B cell (primary cell): ENCODE measurements around the gene PRPS1. TPM values are rescaled to one million over a fixed set of nuclear protein-coding genes. Genes with fewer than 3 reads are reported as not detected.

ENCODE experiments used
- ATAC-seq: fragments of 200-7000 bp; cut with Tn5 transposase; one replicate; pipeline ENCODE4 v1.10.0; 2021; ENCODE audit warnings: low read depth, mild to moderate bottlenecking, moderate number of reproducible peaks, moderate library complexity
- CTCF ChIA-PET: fragments of 350-600 bp; sonication (Branson Sonifier 250); formaldehyde crosslinking; loops from one replicate; lab custom pipeline; 2021; ENCODE audit warnings: antibody characterized with exemption, inconsistent platforms; lab: Charles Lee
- POLR2A ChIA-PET: fragments of 350-600 bp; sonication (Branson Sonifier 250); formaldehyde crosslinking; loops from one replicate; lab custom pipeline; 2021; ENCODE audit warnings: antibody characterized with exemption; lab: Charles Lee
- DNase-seq: peaks from one replicate; pipeline ENCODE4 v3.0.0; 2013
- H2AFZ ChIP-seq: 2 replicates; pipeline ENCODE4 v1.6.1; 2012; ENCODE audit warnings: mild to moderate bottlenecking, low read depth, low read length; ENCODE audit not compliant: insufficient read depth, poor library complexity, severe bottlenecking
- H3K27ac ChIP-seq, 2 donors: 1 replicate in 1 of 2; 2 replicates in 1 of 2; pipeline ENCODE4 v1.5.1; 2012 to 2013; ENCODE audit warnings: low read length in 2 of 2, mild to moderate bottlenecking in 2 of 2, moderate library complexity in 1 of 2
- H3K27me3 ChIP-seq, 4 experiments: fragments of 200-600 bp in 1 of 4; sonication (generic) in 1 of 4; replicated peaks in 1 of 4; 1 replicate in 2 of 4; 2 replicates in 2 of 4; pipeline versions ENCODE4 v1.6.1 to v1.7.0; 2013 to 2016; ENCODE audit warnings: low read length in 3 of 4, mild to moderate bottlenecking in 2 of 4, mixed read lengths in 1 of 4, moderate library complexity in 1 of 4; ENCODE audit not compliant: insufficient read depth in 4 of 4, control insufficient read depth in 3 of 4; ENCODE audit errors: control extremely low read depth in 1 of 4
- H3K36me3 ChIP-seq, 2 experiments: replicated peaks in 1 of 2; 1 replicate in 1 of 2; 2 replicates in 1 of 2; pipeline versions ENCODE4 v1.6.1 to v1.7.1; 2013; ENCODE audit warnings: low read length in 1 of 2; ENCODE audit not compliant: insufficient read depth in 2 of 2, control insufficient read depth in 1 of 2; ENCODE audit errors: control extremely low read depth in 1 of 2, extremely low read depth in 1 of 2
- H3K4me1 ChIP-seq, 2 donors: fragments of 200-600 bp in 1 of 2; sonication (generic) in 1 of 2; 1 replicate in 1 of 2; 2 replicates in 1 of 2; pipeline versions ENCODE4 v1.5.1 to v1.6.1; 2013 to 2017; ENCODE audit warnings: low read length in 2 of 2; ENCODE audit not compliant: control insufficient read depth in 2 of 2, insufficient read depth in 2 of 2
- H3K4me2 ChIP-seq: replicated peaks from 2 replicates; pipeline ENCODE3; 2012; ENCODE audit warnings: mild to moderate bottlenecking, low read depth, low read length; ENCODE audit not compliant: poor library complexity, severe bottlenecking
- H3K4me3 ChIP-seq, 5 experiments: fragments of 200-600 bp in 1 of 5; sonication (generic) in 1 of 5; 1 replicate in 3 of 5; 2 replicates in 2 of 5; pipeline versions ENCODE4 v1.5.1 to v1.7.0; 2011 to 2016; ENCODE audit warnings: low read length in 4 of 5, mild to moderate bottlenecking in 4 of 5, low read depth in 2 of 5, control low read depth in 1 of 5, moderate library complexity in 1 of 5; ENCODE audit not compliant: insufficient read depth in 1 of 5; ENCODE audit errors: control extremely low read depth in 1 of 5, extremely low read depth in 1 of 5
- H3K79me2 ChIP-seq: fragments of 200-600 bp; sonication (generic); one replicate; pipeline ENCODE4 v1.6.0; 2016; ENCODE audit warnings: low read length; ENCODE audit not compliant: control insufficient read depth, insufficient read depth
- H3K9ac ChIP-seq: fragments of 200-600 bp; sonication (generic); 2 replicates; pipeline ENCODE4 v1.6.1; 2017; ENCODE audit warnings: mild to moderate bottlenecking, low read length, moderate library complexity
- H3K9me3 ChIP-seq, 3 donors: one replicate each; pipeline versions ENCODE4 v1.6.1 to v1.7.1; 2013; ENCODE audit warnings: low read length in 2 of 3; ENCODE audit not compliant: control insufficient read depth in 2 of 3, insufficient read depth in 1 of 3; ENCODE audit errors: control extremely low read depth in 1 of 3
- H4K20me1 ChIP-seq: 2 replicates; pipeline ENCODE4 v1.6.0; 2012; ENCODE audit warnings: mild to moderate bottlenecking, low read length; ENCODE audit not compliant: insufficient read depth, control insufficient read depth, poor library complexity, severe bottlenecking
- H3K27ac Mint-ChIP-seq: one replicate; pipeline ENCODE4 v1.8.0; 2021; ENCODE audit warnings: mixed read lengths
- H3K27me3 Mint-ChIP-seq: one replicate; pipeline ENCODE4 v1.8.0; 2021; ENCODE audit warnings: mixed read lengths
- H3K4me1 Mint-ChIP-seq: one replicate; pipeline ENCODE4 v1.8.0; 2021; ENCODE audit warnings: mixed read lengths
- H3K4me3 Mint-ChIP-seq: one replicate; pipeline ENCODE4 v1.8.0; 2021; ENCODE audit warnings: mixed read lengths
- H3K9me3 Mint-ChIP-seq: one replicate; pipeline ENCODE4 v1.8.0; 2022; ENCODE audit warnings: mixed read lengths; ENCODE audit not compliant: insufficient read depth
- CTCF ChIP-seq: fragments of 200-600 bp; IDR thresholded peaks from one replicate; pipeline ENCODE4 v1.8.0; 2022; ENCODE audit warnings: antibody characterized with exemption, mild to moderate bottlenecking
- EZH2 ChIP-seq: IDR thresholded peaks from 2 replicates; pipeline ENCODE4 v1.6.1; 2012; ENCODE audit warnings: borderline replicate concordance, low read depth, mild to moderate bottlenecking, moderate library complexity, low read length; ENCODE audit not compliant: insufficient read depth, poor library complexity, severe bottlenecking
- WGBS: methylation state at CpG from one replicate; pipeline ENCODE4 v1.1.5; 2013; ENCODE audit warnings: missing lambda C conversion rate; ENCODE audit not compliant: insufficient coverage; 5-methylcytosine and 5-hydroxymethylcytosine counted together
- intact Hi-C: fragments of 100-400 bp; cut with micrococcal nuclease; formaldehyde crosslinking; loops from one replicate; pipeline ENCODE4 v1.10.0; 2022
- polyA plus RNA-seq: library from polyadenylated mRNA; depleted of rRNA; stranded (reverse); fragments of >200 nt; gene quantifications from 2 replicates; pipeline ENCODE4 v1.2.3, GENCODE V29; 2012
- total RNA-seq, 2 donors: library from RNA; stranded (reverse); fragments of 120-200 nt in 1 of 2; gene quantifications; 1 replicate in 1 of 2; 2 replicates in 1 of 2; pipeline versions ENCODE4 v1.2.3 to v1.2.4, GENCODE V29; 2013 to 2022

The PRPS1 gene
- total and polyA plus RNA-seq, 2 donors (not counting 1 experiment from before 2014, with no cell fraction given) = 42.2 to 52.1 TPM

- H3K9ac ChIP-seq = peak overlapping the region; percentile 60
- H3K4me1 ChIP-seq = peaks cover 40 to 57% of the 10 kb centered on the region in 2 donors
- no peaks in the 10 kb centered on the region for H3K9me3 ChIP-seq
- peak overlapping the region in 3 of 5 experiments; percentile 20 to 53 (median 27) for H3K4me3 ChIP-seq
- no peaks in the 10 kb centered on the region for H3K27me3 ChIP-seq
- intact Hi-C loops = loop anchor here (1.0 to 2.0 kb wide), 3 partner anchors 19 to 104 kb away; partner anchors contain the start of gene NCBP2L
- H3K4me2 ChIP-seq = peak overlapping the region; percentile 90
- Mint-ChIP-seq H3K27ac (peak overlapping the region; percentile 98), H3K27me3 (no peaks in the 10 kb centered on the region), H3K9me3 (no peaks in the 10 kb centered on the region), H3K4me1 (peaks cover 53% of the 10 kb centered on the region), H3K4me3 (peak overlapping the region; percentile 83)
- ChIA-PET CTCF (interaction anchor here (0.7 to 9.1 kb wide), 14 partner anchors 10 to 745 kb away, joined by 3 to 318 read pairs (median 6); partner anchors contain the start of genes NCBP2L, PRPS1 and TSC22D3), POLR2A (interaction anchor here (0.7 to 8.2 kb wide), 5 partner anchors 9 to 418 kb away, joined by 3 to 375 read pairs (median 3); partner anchors contain the start of genes ATG4A, NCBP2L, PSMD10 and TSC22D3)
- 0% methylated on average over 3 of the region's 6 CpGs for WGBS
- TF ChIP-seq EZH2 (no peak), CTCF (no peak)
- ATAC-seq (peak; percentile 7), DNase-seq (no peak)
- no peak overlapping the region for H2AFZ ChIP-seq
- no peaks in the 10 kb centered on the region for H3K36me3 ChIP-seq
- H4K20me1 ChIP-seq = no peaks in the 10 kb centered on the region
- peak overlapping the region; percentile 99 to 100 for H3K27ac ChIP-seq
- H3K79me2 ChIP-seq = peaks cover 16% of the 10 kb centered on the region
Measured at GRCh38 chrX:107673431-107673830, 45.1 kb downstream of the PRPS1 start.

DNA sequence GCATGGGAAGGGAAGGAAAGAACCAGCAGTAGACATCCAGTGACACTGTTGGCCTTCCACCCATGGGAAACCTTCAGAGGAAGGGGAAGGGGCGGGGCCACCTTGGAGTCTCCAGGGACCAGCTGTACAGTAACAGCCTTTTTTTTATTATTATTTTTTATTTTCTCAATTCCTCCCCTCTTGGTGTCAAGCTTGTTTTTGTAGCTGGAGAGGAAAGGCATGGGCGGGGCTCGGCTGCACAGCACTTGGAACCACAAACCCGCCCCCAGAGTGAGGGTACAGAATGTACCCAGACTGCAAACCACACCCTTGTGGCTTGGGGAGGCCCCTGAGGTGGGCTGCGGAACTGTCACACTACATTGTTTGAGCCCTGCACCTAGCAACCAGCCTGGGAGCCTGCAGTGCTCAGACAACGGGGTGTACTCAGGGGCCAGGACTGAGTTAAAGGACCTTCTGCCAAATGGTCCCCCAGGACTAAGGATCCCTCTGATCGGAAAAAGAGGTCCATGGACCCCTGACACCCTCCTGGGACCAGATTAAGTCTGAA lies 45.7 kb downstream of the PRPS1 start:
- peak overlapping the region; percentile 70 for H3K9ac ChIP-seq
- H3K4me3 Mint-ChIP-seq = peak overlapping the region; percentile 88
- H4K20me1 ChIP-seq = no peaks in the 10 kb centered on the region
- ChIA-PET CTCF (interaction anchor here (1.8 to 9.1 kb wide), 5 partner anchors 14 to 102 kb away, joined by 8 to 318 read pairs (median 40); partner anchors contain the start of genes NCBP2L and TSC22D3), POLR2A (interaction anchor here (0.9 to 8.2 kb wide), 3 partner anchors 41 to 394 kb away, joined by 3 to 375 read pairs (median 53); partner anchors contain the start of genes NCBP2L and TSC22D3)
- no peaks in the 10 kb centered on the region for H3K36me3 ChIP-seq
- H3K4me3 ChIP-seq = peak overlapping the region in 4 of 5 experiments; percentile 27 to 53 (median 38)
- H3K27me3 Mint-ChIP-seq = no peaks in the 10 kb centered on the region
- H3K4me1 ChIP-seq = peaks cover 46 to 63% of the 10 kb centered on the region in 2 donors
- peak overlapping the region; percentile 98 for H3K27ac Mint-ChIP-seq
- peaks cover 59% of the 10 kb centered on the region for H3K4me1 Mint-ChIP-seq
- no peak for TF ChIP-seq CTCF
- no peaks in the 10 kb centered on the region for H3K9me3 Mint-ChIP-seq
- DNase-seq = peak; percentile 93
- no peak overlapping the region for H2AFZ ChIP-seq
- H3K27me3 ChIP-seq = no peaks in the 10 kb centered on the region
- H3K4me2 ChIP-seq = peak overlapping the region; percentile 90
- H3K79me2 ChIP-seq = peaks cover 16% of the 10 kb centered on the region
- intact Hi-C loops = loop anchor here (1.0 to 2.0 kb wide), 6 partner anchors 19 to 103 kb away; partner anchors contain the start of genes NCBP2L and PRPS1
- H3K9me3 ChIP-seq = no peaks in the 10 kb centered on the region
- 0% methylated on average over 3 of the region's 7 CpGs for WGBS
- peak; percentile 75 for ATAC-seq
- H3K27ac ChIP-seq = peak overlapping the region; percentile 99 to 100
